Neural cell (in vitro differentiated cells): ENCODE measurements around the gene FAF2. TPM values are rescaled to one million over a fixed set of nuclear protein-coding genes. Genes with fewer than 3 reads are reported as not detected.
A peak's percentile ranks its signal among the peaks of the same experiment; 100 is the strongest.

ENCODE experiments used
- H2AFZ ChIP-seq: fragments of 200-600, 300-800 bp; sonication (generic), shearing (Covaris generic); 2 replicates; pipeline ENCODE4 v1.6.0; 2014; ENCODE audit warnings: low read depth, mild to moderate bottlenecking, antibody characterized with exemption, low read length, moderate library complexity
- H3F3A ChIP-seq: fragments of 200-600 bp; shearing (Covaris generic); 2 replicates; pipeline ENCODE4 v1.6.1; 2016; ENCODE audit warnings: mild to moderate bottlenecking, moderate library complexity, mixed read lengths, antibody characterized with exemption, low read length; ENCODE audit not compliant: insufficient read depth, poor library complexity, severe bottlenecking
- H3K27ac ChIP-seq: fragments of 200-600, 300-800 bp; sonication (generic), shearing (Covaris generic); 2 replicates; pipeline ENCODE4 v1.5.1; 2014; ENCODE audit warnings: mild to moderate bottlenecking, low read length, moderate library complexity
- H3K27me3 ChIP-seq: fragments of 300-800, 200-600 bp; sonication (generic), shearing (Covaris generic); 2 replicates; pipeline ENCODE4 v1.6.0; 2014; ENCODE audit warnings: mild to moderate bottlenecking, low read depth, low read length, moderate library complexity; ENCODE audit not compliant: insufficient read depth
- H3K36me3 ChIP-seq: fragments of 300-800, 200-600 bp; sonication (generic), shearing (Covaris generic); 2 replicates; pipeline ENCODE4 v1.5.1; 2014; ENCODE audit warnings: mild to moderate bottlenecking, antibody characterized with exemption, low read length, moderate library complexity; ENCODE audit not compliant: insufficient read depth
- H3K4me2 ChIP-seq: fragments of 300-800, 200-600 bp; sonication (generic), shearing (Covaris generic); 2 replicates; pipeline ENCODE4 v1.6.0; 2014; ENCODE audit warnings: mild to moderate bottlenecking, low read length
- H3K4me3 ChIP-seq: fragments of 300-800, 200-600 bp; sonication (generic), shearing (Covaris generic); 2 replicates; pipeline ENCODE4 v1.5.1; 2014; ENCODE audit warnings: mild to moderate bottlenecking, low read length, moderate library complexity
- H3K79me2 ChIP-seq: fragments of 200-600 bp; shearing (Covaris generic); replicated peaks from 2 replicates; pipeline ENCODE4 v1.6.0; 2014; ENCODE audit warnings: mild to moderate bottlenecking, low read length, moderate library complexity; ENCODE audit not compliant: insufficient read depth
- H3K9ac ChIP-seq: fragments of 300-800, 200-600 bp; sonication (generic), shearing (Covaris generic); 2 replicates; pipeline ENCODE4 v1.6.1; 2016; ENCODE audit warnings: mild to moderate bottlenecking, low read length, mixed read lengths
- H3K9me2 ChIP-seq: fragments of 200-600 bp; shearing (Covaris generic); 2 replicates; pipeline ENCODE4 v1.6.1; 2016; ENCODE audit warnings: mild to moderate bottlenecking, low read length, mixed read lengths; ENCODE audit not compliant: insufficient read depth
- H3K9me3 ChIP-seq: fragments of 200-600, 300-800 bp; sonication (generic), shearing (Covaris generic); 2 replicates; pipeline ENCODE4 v1.6.1; 2016; ENCODE audit warnings: mild to moderate bottlenecking, mixed run types, low read length, moderate library complexity, mixed read lengths
- H4K20me1 ChIP-seq: fragments of 200-600 bp; shearing (Covaris generic); 2 replicates; pipeline ENCODE4 v1.6.1; 2016; ENCODE audit warnings: mild to moderate bottlenecking, mixed run types; ENCODE audit not compliant: insufficient read depth
- CTCF ChIP-seq: fragments of 450-650 bp; IDR thresholded peaks from 2 replicates; pipeline ENCODE4 v1.5.1; 2014; ENCODE audit warnings: antibody characterized with exemption, mild to moderate bottlenecking, moderate library complexity; ENCODE audit not compliant: poor library complexity, severe bottlenecking
- EP300 ChIP-seq: fragments of 450-650 bp; conservative IDR thresholded peaks from 2 replicates; pipeline ENCODE4 v1.6.1; 2014; ENCODE audit warnings: antibody characterized with exemption, mild to moderate bottlenecking, moderate library complexity; ENCODE audit not compliant: poor library complexity, severe bottlenecking
- EZH2 ChIP-seq: fragments of 200-600, 300-800 bp; shearing (Covaris generic), sonication (generic); IDR thresholded peaks from 2 replicates; pipeline ENCODE4 v1.6.1; 2014; ENCODE audit warnings: antibody characterized with exemption, low read length, borderline replicate concordance, mild to moderate bottlenecking; ENCODE audit not compliant: insufficient read depth, poor library complexity, severe bottlenecking
- MXI1 ChIP-seq: fragments of 450-650 bp; conservative IDR thresholded peaks from 2 replicates; pipeline ENCODE4 v1.6.1; 2014; ENCODE audit warnings: antibody characterized with exemption, mild to moderate bottlenecking; ENCODE audit not compliant: poor library complexity, severe bottlenecking
- POLR2AphosphoS5 ChIP-seq: IDR thresholded peaks from 2 replicates; pipeline ENCODE4 v1.6.1; 2012
- RAD21 ChIP-seq: fragments of 450-650 bp; conservative IDR thresholded peaks from 2 replicates; pipeline ENCODE4 v1.6.1; 2014; ENCODE audit warnings: antibody characterized with exemption, mild to moderate bottlenecking, moderate library complexity
- REST ChIP-seq: IDR thresholded peaks from 2 replicates; pipeline ENCODE4 v1.6.1; 2012; ENCODE audit warnings: borderline replicate concordance
- SMC3 ChIP-seq: fragments of 450-650 bp; conservative IDR thresholded peaks from 2 replicates; pipeline ENCODE4 v1.6.1; 2014; ENCODE audit warnings: antibody characterized with exemption, mild to moderate bottlenecking, moderate library complexity; ENCODE audit not compliant: poor library complexity
- TAF1 ChIP-seq: IDR thresholded peaks from 2 replicates; pipeline ENCODE4 v1.6.1; 2012; ENCODE audit warnings: low read depth
- polyA plus RNA-seq: library from polyadenylated mRNA; depleted of rRNA; stranded (reverse); fragments of >200 nt; gene quantifications from 2 replicates; pipeline ENCODE4 v1.2.3, GENCODE V29; 2014

The FAF2 gene
- polyA plus RNA-seq, 1 donor from 2014 or later = 30.8 TPM

- Histone ChIP-seq H3K36me3 (no peaks in the 10 kb centered on the region), H3K4me3 (peak overlapping the region; percentile 95), H3K79me2 (peaks cover 4% of the 10 kb centered on the region), H3K9me2 (no peaks in the 10 kb centered on the region), H3K27me3 (no peaks in the 10 kb centered on the region), H3K4me2 (no peak overlapping the region), H2AFZ (no peak overlapping the region), H3F3A (no peaks in the 10 kb centered on the region), H4K20me1 (no peaks in the 10 kb centered on the region), H3K27ac (no peak overlapping the region), H3K9ac (no peak overlapping the region), H3K9me3 (no peaks in the 10 kb centered on the region)
- TF ChIP-seq TAF1 = no peak
- no peak for TF ChIP-seq EP300
- no peak for TF ChIP-seq EZH2
These were observed 35.5 kb upstream of the FAF2 start for GRCh38 chr5:176412517-176413254.

- Histone ChIP-seq H3F3A (no peaks in the 10 kb centered on the region), H3K4me2 (no peak overlapping the region), H3K9ac (no peak overlapping the region), H2AFZ (no peak overlapping the region), H4K20me1 (no peaks in the 10 kb centered on the region), H3K27ac (no peak overlapping the region), H3K9me3 (no peaks in the 10 kb centered on the region), H3K79me2 (peaks cover 4% of the 10 kb centered on the region), H3K9me2 (no peaks in the 10 kb centered on the region), H3K4me3 (peak overlapping the region; percentile 95), H3K36me3 (no peaks in the 10 kb centered on the region), H3K27me3 (no peaks in the 10 kb centered on the region)
- no peak for TF ChIP-seq EP300
- TF ChIP-seq REST = no peak
- no peak for TF ChIP-seq POLR2AphosphoS5
- no peak for TF ChIP-seq SMC3
- TF ChIP-seq EZH2 = no peak
- TF ChIP-seq CTCF = no peak
- no peak for TF ChIP-seq MXI1
- no peak for TF ChIP-seq TAF1
- TF ChIP-seq RAD21 = no peak
These were observed 35.0 kb upstream of the FAF2 start for GRCh38 chr5:176413255-176413565.
